IMR-90 (cell line): Measurements from ENCODE around the gene BPTF. TPM values are rescaled to one million over a fixed set of nuclear protein-coding genes. Genes with fewer than 3 reads are reported as not detected.

Experiments used
- ATAC-seq: fragments of 200-7000 bp; cut with Tn5 transposase; 2 replicates; pipeline ENCODE4 v1.9.1; 2020; ENCODE audit warnings: low read depth, mild to moderate bottlenecking, moderate library complexity
- BruUV-seq: library from RNA; stranded (reverse); fragments of 400-500 nt; replicated peaks from 2 replicates; lab custom pipeline; 2021; lab: Mats Ljungman, UMichigan
- CTCF ChIA-PET: fragments of 300-600 bp; formaldehyde crosslinking; extraction: SDS; loops from one replicate; lab custom pipeline; 2021; ENCODE audit warnings: antibody characterized with exemption; lab: Yijun Ruan, JAX
- POLR2A ChIA-PET: fragments of 300-600 bp; sonication (Branson Sonifier 250); formaldehyde crosslinking; loops from one replicate; lab custom pipeline; 2022; ENCODE audit warnings: antibody characterized with exemption; ENCODE audit not compliant: unreplicated experiment; lab: Charles Lee
- DNase-seq: peaks from one replicate; pipeline ENCODE4 v3.0.0; 2013
- H2AFZ ChIP-seq: replicated peaks from 2 replicates; pipeline ENCODE3; 2013; ENCODE audit warnings: low read length, mild to moderate bottlenecking; ENCODE audit not compliant: poor library complexity
- H2AK5ac ChIP-seq: 2 replicates; pipeline ENCODE4 v1.6.1; 2013; ENCODE audit warnings: low read depth, low read length, inconsistent platforms
- H2AK9ac ChIP-seq: replicated peaks from 2 replicates; pipeline ENCODE3; 2013; ENCODE audit warnings: mild to moderate bottlenecking, low read depth, low read length, moderate library complexity; ENCODE audit not compliant: poor library complexity
- H2BK120ac ChIP-seq: 2 replicates; pipeline ENCODE4 v1.6.1; 2013; ENCODE audit warnings: low read depth, low read length, inconsistent platforms
- H2BK15ac ChIP-seq: 3 replicates; pipeline ENCODE4 v1.6.1; 2013; ENCODE audit warnings: low read depth, low read length, inconsistent platforms
- H2BK20ac ChIP-seq: 2 replicates; pipeline ENCODE4 v1.6.1; 2013; ENCODE audit warnings: low read depth, mild to moderate bottlenecking, inconsistent platforms, low read length, moderate library complexity
- H2BK5ac ChIP-seq: 2 replicates; pipeline ENCODE4 v1.6.1; 2013; ENCODE audit warnings: mild to moderate bottlenecking, low read depth, low read length, inconsistent platforms; ENCODE audit not compliant: poor library complexity, severe bottlenecking
- H3K14ac ChIP-seq: replicated peaks from 2 replicates; pipeline ENCODE4 v1.6.1; 2013; ENCODE audit warnings: low read depth, low read length, inconsistent platforms
- H3K18ac ChIP-seq: 2 replicates; pipeline ENCODE4 v1.6.1; 2013; ENCODE audit warnings: low read depth, low read length, control low read depth
- H3K23ac ChIP-seq: 2 replicates; pipeline ENCODE4 v1.6.1; 2013; ENCODE audit warnings: low read depth, low read length, inconsistent platforms
- H3K27ac ChIP-seq: 2 replicates; pipeline ENCODE4 v1.5.1; 2013; ENCODE audit warnings: mild to moderate bottlenecking, control low read depth, low read length; ENCODE audit not compliant: insufficient read depth
- H3K27me3 ChIP-seq: 2 replicates; pipeline ENCODE4 v1.6.1; 2013; ENCODE audit warnings: low read length; ENCODE audit not compliant: control insufficient read depth, insufficient read depth
- H3K36me3 ChIP-seq: 2 replicates; pipeline ENCODE4 v1.6.1; 2013; ENCODE audit warnings: low read length, mixed read lengths; ENCODE audit not compliant: control insufficient read depth, insufficient read depth
- H3K4ac ChIP-seq: 2 replicates; pipeline ENCODE4 v1.6.1; 2013; ENCODE audit warnings: low read depth, low read length, inconsistent platforms
- H3K4me1 ChIP-seq: 2 replicates; pipeline ENCODE4 v1.6.1; 2013; ENCODE audit warnings: low read length, mixed read lengths; ENCODE audit not compliant: control insufficient read depth, insufficient read depth
- H3K4me2 ChIP-seq: 2 replicates; pipeline ENCODE4 v1.6.1; 2013; ENCODE audit warnings: low read depth, mild to moderate bottlenecking, control low read depth, low read length, moderate library complexity
- H3K4me3 ChIP-seq: 2 replicates; pipeline ENCODE4 v1.5.1; 2013; ENCODE audit warnings: low read depth, mild to moderate bottlenecking, control low read depth, low read length, moderate library complexity; ENCODE audit not compliant: insufficient read depth
- H3K56ac ChIP-seq: 2 replicates; pipeline ENCODE4 v1.6.1; 2013; ENCODE audit warnings: low read length, inconsistent platforms; ENCODE audit not compliant: insufficient read depth; ENCODE audit errors: extremely low read depth
- H3K79me1 ChIP-seq, 2 experiments: 2 replicates each; pipeline ENCODE4 v1.6.1; 2013; ENCODE audit warnings: low read length in 2 of 2, inconsistent platforms in 1 of 2, low read depth in 1 of 2
- H3K9ac ChIP-seq: 2 replicates; pipeline ENCODE4 v1.6.1; 2013; ENCODE audit warnings: low read depth, low read length, control low read depth
- H3K9me1 ChIP-seq: 2 replicates; pipeline ENCODE4 v1.6.1; 2013; ENCODE audit warnings: low read length, inconsistent platforms; ENCODE audit not compliant: insufficient read depth
- H3K9me3 ChIP-seq: 2 replicates; pipeline ENCODE4 v1.6.1; 2013; ENCODE audit warnings: low read length; ENCODE audit not compliant: control insufficient read depth, insufficient read depth
- H4K20me1 ChIP-seq: 2 replicates; pipeline ENCODE4 v1.6.1; 2013; ENCODE audit warnings: low read length, inconsistent platforms; ENCODE audit not compliant: insufficient read depth
- H4K5ac ChIP-seq: 2 replicates; pipeline ENCODE4 v1.6.1; 2013; ENCODE audit warnings: mild to moderate bottlenecking, low read depth, low read length, control low read depth
- H4K8ac ChIP-seq, 2 experiments: 2 replicates each; pipeline ENCODE4 v1.6.1; 2013; ENCODE audit warnings: low read depth in 2 of 2, low read length in 2 of 2, control low read depth in 1 of 2, inconsistent platforms in 1 of 2
- H4K91ac ChIP-seq: 2 replicates; pipeline ENCODE4 v1.6.1; 2013; ENCODE audit warnings: low read depth, low read length, inconsistent platforms; ENCODE audit not compliant: insufficient read depth
- BHLHE40 ChIP-seq: fragments of 150-350 bp; IDR thresholded peaks from 2 replicates; pipeline ENCODE4 v1.6.1; 2016; ENCODE audit warnings: mild to moderate bottlenecking, low read depth, low read length
- CEBPB ChIP-seq: IDR thresholded peaks from 2 replicates; pipeline ENCODE4 v1.6.1; 2012; ENCODE audit warnings: low read depth, low read length, improper control_type of control experiment
- ELK1 ChIP-seq: fragments of 150-350 bp; IDR thresholded peaks from 2 replicates; pipeline ENCODE4 v1.6.1; 2016; ENCODE audit warnings: low read depth, mild to moderate bottlenecking, low read length, moderate library complexity, borderline replicate concordance
- MAZ ChIP-seq: IDR thresholded peaks from 2 replicates; pipeline ENCODE4 v1.6.1; 2012; ENCODE audit warnings: low read depth, mild to moderate bottlenecking, low read length, improper control_type of control experiment, moderate library complexity, borderline replicate concordance
- MXI1 ChIP-seq: IDR thresholded peaks from 2 replicates; pipeline ENCODE4 v1.6.1; 2012; ENCODE audit warnings: low read depth, mild to moderate bottlenecking, low read length, moderate library complexity, borderline replicate concordance
- NFE2L2 ChIP-seq: fragments of 150-350 bp; IDR thresholded peaks from 2 replicates; pipeline ENCODE4 v1.6.1; 2016; ENCODE audit warnings: low read depth, mild to moderate bottlenecking, low read length
- POLR2A ChIP-seq: IDR thresholded peaks from 2 replicates; pipeline ENCODE4 v1.6.1; 2012; ENCODE audit warnings: mild to moderate bottlenecking, low read depth, low read length
- RAD21 ChIP-seq: IDR thresholded peaks from 2 replicates; pipeline ENCODE4 v1.6.1; 2012; ENCODE audit warnings: low read length, improper control_type of control experiment
- SMC3 ChIP-seq: fragments of 150-350 bp; IDR thresholded peaks from 2 replicates; pipeline ENCODE4 v1.6.1; 2016; ENCODE audit warnings: low read depth, mild to moderate bottlenecking, antibody characterized with exemption, low read length, moderate library complexity
- WGBS, 2 experiments: methylation state at CpG; one replicate each; pipeline versions ENCODE4 v1.1.5 to v1.1.7; 2013; ENCODE audit warnings: missing lambda C conversion rate in 2 of 2; ENCODE audit not compliant: insufficient read length in 1 of 2; ENCODE audit errors: extremely low coverage in 2 of 2; 5-methylcytosine and 5-hydroxymethylcytosine counted together
- dilution Hi-C: fragments of 300-500 bp; cut with HindIII; formaldehyde crosslinking; loops from one replicate; pipeline ENCODE4 v1.14.3; 2018; ENCODE audit warnings: low sequenced_read_pairs; ENCODE audit not compliant: unreplicated experiment
- in situ Hi-C: fragments of 300-500 bp; cut with MboI; formaldehyde crosslinking; loops from 3 replicates; pipeline ENCODE4 v1.14.3; 2019; ENCODE audit warnings: low sequenced_read_pairs, inconsistent platforms, mixed read lengths
- intact Hi-C: fragments of 100-400 bp; cut with micrococcal nuclease; formaldehyde crosslinking; loops from 2 replicates; pipeline ENCODE4 v1.10.0; 2022
- polyA plus RNA-seq, 3 experiments: library from polyadenylated mRNA; depleted of rRNA; stranded (reverse); fragments of >200 nt; gene quantifications; 2 replicates each; pipeline ENCODE4 v1.2.3, GENCODE V29; 2012; ENCODE audit warnings: low replicate concordance in 1 of 3
- total RNA-seq: library from RNA; depleted of rRNA; stranded (reverse); fragments of >200 nt; gene quantifications from 2 replicates; pipeline ENCODE4 v1.2.3, GENCODE V29; 2012
- TF ChIP-seq, protein P1 (sequence below): fragments of 150-350 bp; IDR thresholded peaks from 2 replicates; pipeline ENCODE4 v1.6.1; 2017; ENCODE audit warnings: mild to moderate bottlenecking, antibody characterized with exemption, low read length, low read depth

The BPTF gene
- total and polyA plus RNA-seq, 2 of the 4 experiments (the other 2 are of a cell fraction): 32.3 to 35.7 TPM

DNA sequence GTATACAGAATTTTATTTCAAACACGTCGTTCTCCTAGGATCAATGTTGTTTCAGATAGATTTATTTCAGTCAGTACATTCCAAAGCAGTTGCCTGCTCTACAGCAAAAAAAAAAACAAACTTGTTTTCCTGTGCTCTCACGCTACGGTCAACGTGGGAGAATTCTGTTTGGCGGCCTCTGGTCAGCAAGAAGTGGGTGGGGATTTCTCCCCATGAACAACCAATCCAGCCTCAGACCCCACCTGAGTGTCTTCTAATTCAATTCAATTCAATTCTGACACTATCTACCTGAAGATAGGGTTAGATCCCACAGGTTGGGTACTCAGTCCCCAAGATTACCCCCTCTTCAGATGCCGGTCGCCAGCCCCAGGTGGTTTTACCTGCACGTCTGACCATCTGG is 148.9 kb downstream of the BPTF start:
- no TSS peak for BruUV-seq
- Histone ChIP-seq H3K27ac (no peak overlapping the region), H3K4me1 (no peaks in the 10 kb centered on the region), H2BK120ac (no peak overlapping the region), H2AK5ac (no peak overlapping the region), H2BK15ac (no peak overlapping the region), H2BK5ac (no peak overlapping the region), H3K23ac (no peak overlapping the region), H3K4ac (no peak overlapping the region), H4K5ac (no peak overlapping the region), H2AFZ (no peak overlapping the region), H4K8ac (no peak overlapping the region), H3K4me3 (no peak overlapping the region), H3K9me1 (no peaks in the 10 kb centered on the region), H3K9ac (no peak overlapping the region), H3K4me2 (no peak overlapping the region), H3K9me3 (peaks cover 4% of the 10 kb centered on the region; the same call in 1 of the 2 replicates), H2BK20ac (no peak overlapping the region), H3K18ac (no peak overlapping the region), H3K27me3 (no peaks in the 10 kb centered on the region), H3K56ac (no peak overlapping the region), H3K36me3 (peaks cover 12% of the 10 kb centered on the region), H3K79me1 (no peaks in the 10 kb centered on the region), H3K14ac (no peak overlapping the region), H2AK9ac (no peak overlapping the region), H4K20me1 (peaks cover 7% of the 10 kb centered on the region), H4K91ac (no peak overlapping the region)
- ATAC-seq (no peak), DNase-seq (no peak)
- TF ChIP-seq, protein P1, sequence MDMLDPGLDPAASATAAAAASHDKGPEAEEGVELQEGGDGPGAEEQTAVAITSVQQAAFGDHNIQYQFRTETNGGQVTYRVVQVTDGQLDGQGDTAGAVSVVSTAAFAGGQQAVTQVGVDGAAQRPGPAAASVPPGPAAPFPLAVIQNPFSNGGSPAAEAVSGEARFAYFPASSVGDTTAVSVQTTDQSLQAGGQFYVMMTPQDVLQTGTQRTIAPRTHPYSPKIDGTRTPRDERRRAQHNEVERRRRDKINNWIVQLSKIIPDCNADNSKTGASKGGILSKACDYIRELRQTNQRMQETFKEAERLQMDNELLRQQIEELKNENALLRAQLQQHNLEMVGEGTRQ: no peak
- TF ChIP-seq RAD21: no peak
- no peak for TF ChIP-seq CEBPB
- no peak for TF ChIP-seq NFE2L2
- TF ChIP-seq MAZ: no peak
- no peak for TF ChIP-seq SMC3
- no peak for TF ChIP-seq POLR2A
- TF ChIP-seq ELK1: no peak
- no peak for TF ChIP-seq MXI1
- no peak for TF ChIP-seq BHLHE40
- POLR2A ChIA-PET: no interaction called here
- intact Hi-C loops (no loop called here), in situ Hi-C loops (loop anchor here (25.0 kb wide), 1 partner anchor 488 kb away; the partner anchor contains the start of gene WIPI1), dilution Hi-C loops (no loop called here)
- CTCF ChIA-PET: no interaction called here
- WGBS, 2 experiments: no CpG with 5 or more reads among the region's 9 CpGs
